MCF 10A (cell line): ENCODE measurements around the gene DDX51. TPM values are rescaled to one million over a fixed set of nuclear protein-coding genes. Genes with fewer than 3 reads are reported as not detected.
"Not testable (repeated sequence)": the region's sequence is repeated elsewhere in the genome, so short reads cannot be mapped to it uniquely, and the experiment has no call there.

Experiments used
- BruUV-seq: library from RNA; stranded (reverse); fragments of 400-500 nt; replicated peaks from 2 replicates; lab custom pipeline; 2021; lab: Mats Ljungman, UMichigan
- CTCF ChIA-PET: fragments of 300-600 bp; sonication (Branson Sonifier 250); formaldehyde crosslinking; extraction: SDS; loops from one replicate; lab custom pipeline; 2021; ENCODE audit warnings: antibody characterized with exemption, inconsistent platforms; lab: Yijun Ruan, JAX
- POLR2A ChIA-PET: fragments of 300-600, 350-650 bp; sonication (Branson Sonifier 250); formaldehyde crosslinking; extraction: SDS; loops from one replicate; lab custom pipeline; 2020; ENCODE audit warnings: antibody characterized with exemption, inconsistent platforms; lab: Yijun Ruan, JAX
- DNase-seq: peaks from one replicate; pipeline ENCODE4 v3.0.0-alpha.2; 2018; ENCODE audit not compliant: unreplicated experiment
- H3K27ac Mint-ChIP-seq: one replicate; pipeline ENCODE4 v1.8.0; 2022; ENCODE audit warnings: mild to moderate bottlenecking, low read depth, mixed read lengths; ENCODE audit not compliant: unreplicated experiment
- H3K27me3 Mint-ChIP-seq: one replicate; pipeline ENCODE4 v1.8.0; 2022; ENCODE audit warnings: mixed read lengths; ENCODE audit not compliant: insufficient read depth, unreplicated experiment
- H3K36me3 Mint-ChIP-seq: one replicate; pipeline ENCODE4 v1.8.0; 2022; ENCODE audit warnings: mild to moderate bottlenecking, moderate library complexity, mixed read lengths; ENCODE audit not compliant: insufficient read depth, unreplicated experiment
- H3K4me1 Mint-ChIP-seq: one replicate; pipeline ENCODE4 v1.8.0; 2022; ENCODE audit warnings: mixed read lengths; ENCODE audit not compliant: insufficient read depth, unreplicated experiment
- H3K4me3 Mint-ChIP-seq: one replicate; pipeline ENCODE4 v1.8.0; 2022; ENCODE audit warnings: mild to moderate bottlenecking, moderate library complexity, mixed read lengths; ENCODE audit not compliant: unreplicated experiment
- H3K9me3 Mint-ChIP-seq: one replicate; pipeline ENCODE4 v1.8.0; 2022; ENCODE audit warnings: mixed read lengths; ENCODE audit not compliant: unreplicated experiment
- intact Hi-C: fragments of 100-400 bp; cut with micrococcal nuclease; formaldehyde crosslinking; loops from 2 replicates; pipeline ENCODE4 v1.14.1; 2022
- total RNA-seq: library from RNA; stranded (reverse); gene quantifications from 2 replicates; pipeline ENCODE4 v1.2.3, GENCODE V29; 2022
- TF ChIP-seq, protein P1 (sequence below): fragments of 200-600 bp; IDR thresholded peaks from one replicate; pipeline ENCODE4 v1.8.0; 2022; ENCODE audit warnings: antibody characterized with exemption, mild to moderate bottlenecking; ENCODE audit not compliant: unreplicated experiment

The DDX51 gene
- total RNA-seq, 1 experiment from 2014 or later: 24.0 TPM

DNA sequence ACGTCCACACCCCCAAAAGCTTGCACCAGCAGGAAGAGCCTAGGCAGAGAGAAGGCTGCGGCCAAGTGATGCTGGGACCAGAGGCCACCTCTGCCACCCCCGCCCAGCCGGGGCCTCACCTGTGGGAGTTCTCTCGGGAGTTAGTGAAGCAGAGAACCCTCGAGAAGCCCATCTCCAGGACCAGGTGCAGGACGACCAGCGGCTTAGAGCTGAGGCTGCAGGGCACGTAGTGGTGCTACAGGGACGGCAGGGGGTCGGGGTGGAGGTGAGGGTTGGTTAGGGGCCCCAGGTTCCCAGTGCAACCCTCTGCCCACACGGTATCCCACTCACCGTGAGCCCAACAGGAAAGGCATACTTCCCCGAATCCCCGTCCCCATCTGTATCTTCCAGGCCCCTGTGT is 3.6 kb downstream of the DDX51 start:
- CTCF ChIA-PET: interaction anchor here (0.5 to 0.6 kb wide), 2 partner anchors 40 to 477 kb away, joined by 3 read pairs; no protein-coding TSS in a partner anchor
- Mint-ChIP-seq H3K4me1 (no peaks in the 10 kb centered on the region), H3K36me3 (peaks cover 41% of the 10 kb centered on the region), H3K27ac (no peak overlapping the region), H3K27me3 (no peaks in the 10 kb centered on the region), H3K4me3 (no peak overlapping the region), H3K9me3 (no peaks in the 10 kb centered on the region)
- no peak for DNase-seq
- intact Hi-C loops: no loop called here
- TF ChIP-seq, protein P1, sequence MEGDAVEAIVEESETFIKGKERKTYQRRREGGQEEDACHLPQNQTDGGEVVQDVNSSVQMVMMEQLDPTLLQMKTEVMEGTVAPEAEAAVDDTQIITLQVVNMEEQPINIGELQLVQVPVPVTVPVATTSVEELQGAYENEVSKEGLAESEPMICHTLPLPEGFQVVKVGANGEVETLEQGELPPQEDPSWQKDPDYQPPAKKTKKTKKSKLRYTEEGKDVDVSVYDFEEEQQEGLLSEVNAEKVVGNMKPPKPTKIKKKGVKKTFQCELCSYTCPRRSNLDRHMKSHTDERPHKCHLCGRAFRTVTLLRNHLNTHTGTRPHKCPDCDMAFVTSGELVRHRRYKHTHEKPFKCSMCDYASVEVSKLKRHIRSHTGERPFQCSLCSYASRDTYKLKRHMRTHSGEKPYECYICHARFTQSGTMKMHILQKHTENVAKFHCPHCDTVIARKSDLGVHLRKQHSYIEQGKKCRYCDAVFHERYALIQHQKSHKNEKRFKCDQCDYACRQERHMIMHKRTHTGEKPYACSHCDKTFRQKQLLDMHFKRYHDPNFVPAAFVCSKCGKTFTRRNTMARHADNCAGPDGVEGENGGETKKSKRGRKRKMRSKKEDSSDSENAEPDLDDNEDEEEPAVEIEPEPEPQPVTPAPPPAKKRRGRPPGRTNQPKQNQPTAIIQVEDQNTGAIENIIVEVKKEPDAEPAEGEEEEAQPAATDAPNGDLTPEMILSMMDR: no peak
- no TSS peak for BruUV-seq
- POLR2A ChIA-PET: no interaction called here

DNA sequence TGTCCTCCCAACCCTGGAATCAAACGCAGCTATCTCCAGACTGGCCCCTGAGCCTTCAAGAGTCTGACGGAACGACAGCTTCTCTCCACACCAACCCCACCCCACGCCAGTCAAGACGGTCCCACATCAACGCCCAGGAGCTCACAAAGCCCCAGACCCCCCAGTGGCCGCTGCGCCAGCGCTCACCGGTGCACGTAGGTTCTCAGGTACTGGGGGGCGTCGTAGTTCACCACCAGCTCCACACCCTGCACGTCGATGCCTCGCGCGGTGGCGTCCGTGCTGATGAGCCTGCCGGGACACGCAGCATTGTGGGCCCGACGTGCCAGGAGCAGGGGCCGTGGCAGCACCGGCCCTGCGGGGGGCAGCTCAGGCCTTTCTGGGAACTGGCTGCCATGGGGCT is 4.2 kb downstream of the DDX51 start:
- H3K4me3 Mint-ChIP-seq: no peak overlapping the region
- H3K36me3 Mint-ChIP-seq: peaks cover 41% of the 10 kb centered on the region
- no peaks in the 10 kb centered on the region for H3K4me1 Mint-ChIP-seq
- no peak for DNase-seq
- H3K9me3 Mint-ChIP-seq: no peaks in the 10 kb centered on the region
- no TSS peak for BruUV-seq
- TF ChIP-seq, protein P1: no peak
- intact Hi-C loops: no loop called here
- CTCF ChIA-PET: interaction anchor here (0.6 kb wide), 1 partner anchor 39 kb away, joined by 3 read pairs; no protein-coding TSS in a partner anchor
- POLR2A ChIA-PET: no interaction called here
- no peaks in the 10 kb centered on the region for H3K27me3 Mint-ChIP-seq
- H3K27ac Mint-ChIP-seq: no peak overlapping the region

DNA sequence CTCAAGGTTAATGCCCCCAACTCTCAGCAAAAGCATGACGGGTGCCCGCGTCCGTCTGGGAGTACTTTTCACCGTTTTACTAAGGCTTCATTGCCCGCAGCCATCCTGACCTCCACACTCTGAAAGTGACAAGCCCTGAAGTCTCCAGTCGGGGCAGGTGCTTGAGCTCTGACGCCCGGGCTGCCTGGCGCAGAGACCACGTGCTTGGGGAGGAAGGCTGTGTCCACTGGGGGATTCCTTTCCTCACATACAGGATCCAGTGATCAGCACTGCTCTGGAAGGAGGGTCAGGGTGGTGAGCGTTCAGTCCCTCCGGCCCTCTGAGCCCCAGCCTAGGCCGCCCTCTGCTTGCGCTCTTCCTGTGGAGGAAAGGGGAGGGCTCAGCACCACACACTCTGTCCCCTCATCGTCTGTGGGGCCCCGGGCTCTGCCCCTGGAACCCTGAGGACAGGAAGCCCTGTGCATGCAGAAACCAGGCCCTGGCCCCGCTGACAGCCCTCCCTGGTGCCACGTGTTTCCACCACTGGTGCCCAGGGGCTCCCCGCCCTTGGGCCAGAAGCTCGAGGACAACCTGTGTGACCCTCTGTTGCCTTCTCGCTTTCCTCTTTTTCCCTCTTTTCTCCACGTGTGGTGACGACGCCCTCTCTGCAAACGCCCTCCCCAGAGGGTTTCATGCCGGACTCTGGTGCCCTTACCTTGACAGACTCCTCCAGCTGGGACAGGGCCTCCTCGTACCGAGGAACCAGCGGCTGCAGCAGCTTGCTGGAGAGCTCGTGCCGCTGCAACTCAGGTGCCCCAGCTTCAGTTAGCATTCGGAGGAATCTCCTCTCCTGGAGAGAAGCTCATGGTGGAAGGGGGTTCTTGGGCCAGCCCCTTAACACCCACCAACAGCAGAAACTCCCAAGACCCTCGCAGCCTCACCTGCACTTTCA is 4.9 kb downstream of the DDX51 start:
- Mint-ChIP-seq H3K4me3 (no peak overlapping the region), H3K36me3 (peaks cover 38% of the 10 kb centered on the region), H3K27me3 (no peaks in the 10 kb centered on the region), H3K9me3 (no peaks in the 10 kb centered on the region), H3K27ac (no peak overlapping the region), H3K4me1 (no peaks in the 10 kb centered on the region)
- TF ChIP-seq, protein P1: no peak
- TSS peak; percentile 29 for BruUV-seq
- no peak for DNase-seq
- intact Hi-C loops: no loop called here
- POLR2A ChIA-PET: interaction anchor here (0.7 kb wide), 1 partner anchor 211 kb away, joined by 3 read pairs; no protein-coding TSS in a partner anchor
- CTCF ChIA-PET: interaction anchor here (0.6 kb wide), 1 partner anchor 91 kb away, joined by 3 read pairs; no protein-coding TSS in a partner anchor

DNA sequence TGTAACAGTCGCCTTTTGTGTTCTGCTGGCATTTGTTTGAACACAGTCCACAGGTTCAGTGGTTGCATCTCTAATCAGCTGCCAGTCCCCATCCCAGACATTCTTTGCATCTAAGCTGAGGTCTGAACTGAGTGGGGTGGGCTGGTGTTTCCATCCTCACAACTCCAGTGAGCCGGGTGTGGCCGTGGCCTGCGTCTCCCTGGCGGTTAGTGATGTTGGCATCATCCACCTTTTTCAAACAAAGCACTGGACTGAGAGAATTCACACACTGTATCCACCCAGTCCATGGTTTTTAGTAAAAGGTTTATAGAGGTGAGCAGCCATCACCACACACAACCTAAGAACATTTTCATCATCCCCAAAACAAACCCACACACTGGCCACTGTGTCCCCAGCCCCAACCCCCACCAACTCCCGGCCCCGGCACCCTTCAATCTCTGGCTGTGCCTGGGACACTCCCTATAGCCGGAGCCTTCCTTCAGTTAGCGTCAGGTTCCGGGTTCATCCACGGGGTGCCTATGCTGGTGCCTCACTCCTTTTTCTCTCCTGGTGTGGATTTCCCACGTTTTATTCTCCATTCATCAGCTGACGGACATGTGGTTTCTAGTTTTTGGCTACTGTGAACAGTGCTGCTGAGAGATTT is 6.5 kb downstream of the DDX51 start:
- H3K4me3 Mint-ChIP-seq: no peak overlapping the region
- peaks cover 29% of the 10 kb centered on the region for H3K36me3 Mint-ChIP-seq
- POLR2A ChIA-PET: interaction anchor here (0.6 to 0.7 kb wide), 2 partner anchors 41 to 43 kb away, joined by 3 to 4 read pairs; no protein-coding TSS in a partner anchor
- no peak overlapping the region for H3K27ac Mint-ChIP-seq
- intact Hi-C loops: no loop called here
- TF ChIP-seq, protein P1: no peak
- H3K4me1 Mint-ChIP-seq: no peaks in the 10 kb centered on the region
- no peak for DNase-seq
- CTCF ChIA-PET: interaction anchor here (0.6 to 1.2 kb wide), 3 partner anchors 16 to 502 kb away, joined by 3 to 5 read pairs (median 4); no protein-coding TSS in a partner anchor
- no TSS peak for BruUV-seq
- H3K9me3 Mint-ChIP-seq: no peaks in the 10 kb centered on the region
- no peaks in the 10 kb centered on the region for H3K27me3 Mint-ChIP-seq

DNA sequence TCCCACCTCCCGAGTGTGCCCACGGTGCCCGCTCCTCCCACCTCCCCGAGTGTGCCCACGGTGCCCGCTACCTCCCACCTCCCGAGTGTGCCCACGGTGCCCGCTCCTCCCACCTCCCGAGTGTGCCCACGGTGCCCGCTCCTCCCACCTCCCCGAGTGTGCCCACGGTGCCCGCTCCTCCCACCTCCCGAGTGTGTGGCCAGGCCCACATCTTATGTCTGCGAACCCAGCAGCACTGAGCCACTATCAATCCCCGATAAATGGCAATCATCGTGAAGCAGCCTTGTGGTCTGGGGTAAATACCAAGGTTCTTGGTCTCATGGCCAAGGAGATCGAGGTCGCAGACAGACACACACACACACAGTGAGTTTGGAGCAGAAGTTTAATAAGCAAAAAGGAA is 7.9 kb downstream of the DDX51 start:
- H3K27me3 Mint-ChIP-seq, DNase-seq, H3K27ac Mint-ChIP-seq, CTCF ChIA-PET, POLR2A ChIA-PET, H3K9me3 Mint-ChIP-seq, H3K4me1 Mint-ChIP-seq, H3K4me3 Mint-ChIP-seq, intact Hi-C loops, BruUV-seq: not testable (repeated sequence)
- peaks cover 29% of the 10 kb centered on the region for H3K36me3 Mint-ChIP-seq
